Prostate gland (tissue), 2 donors: Measurements from ENCODE around the gene CHRM2. TPM values are rescaled to one million over a fixed set of nuclear protein-coding genes. Genes with fewer than 3 reads are reported as not detected.

ENCODE experiments used
- DNase-seq: peaks from one replicate; pipeline ENCODE4 v3.0.0-alpha.2; 2019; ENCODE audit warnings: low spot score
- H3K27ac ChIP-seq, 2 donors: fragments of 200-600 bp; sonication (generic); 2 replicates each; pipeline ENCODE4 v1.5.1; 2017 to 2019
- H3K27me3 ChIP-seq: fragments of 200-600 bp; sonication (generic); replicated peaks from 2 replicates; pipeline ENCODE4 v1.5.1; 2019; ENCODE audit not compliant: insufficient read depth
- H3K36me3 ChIP-seq, 2 donors: fragments of 200-600 bp; sonication (generic); 1 replicate in 1 of 2; 2 replicates in 1 of 2; pipeline versions ENCODE4 v1.5.1 to v1.8.1; 2017 to 2019
- H3K4me1 ChIP-seq: fragments of 200-600 bp; sonication (generic); replicated peaks from 2 replicates; pipeline ENCODE4 v1.5.1; 2019
- H3K4me3 ChIP-seq, 2 donors: fragments of 200-600 bp; sonication (generic); 2 replicates each; pipeline ENCODE4 v1.5.1; 2017 to 2019
- H3K9me3 ChIP-seq: fragments of 200-600 bp; sonication (generic); 2 replicates; pipeline ENCODE4 v1.5.1; 2017
- CTCF ChIP-seq, 4 experiments: fragments of 200-600 bp in 2 of 4; fragments of 450-650 bp in 2 of 4; sonication (generic) in 2 of 4; IDR thresholded peaks; 1 replicate in 3 of 4; 2 replicates in 1 of 4; pipeline ENCODE4 v1.5.1; 2016 to 2019; ENCODE audit warnings: antibody characterized with exemption in 4 of 4, mild to moderate bottlenecking in 2 of 4, moderate library complexity in 2 of 4
- POLR2A ChIP-seq: fragments of 450-650 bp; IDR thresholded peaks from one replicate; pipeline ENCODE4 v1.6.1; 2016; ENCODE audit warnings: antibody characterized with exemption, mild to moderate bottlenecking
- POLR2AphosphoS5 ChIP-seq: sonication (generic); formaldehyde crosslinking; IDR thresholded peaks from one replicate; pipeline ENCODE4 v1.6.1; 2017; ENCODE audit warnings: antibody characterized with exemption
- WGBS: methylation state at CpG from one replicate; pipeline ENCODE4 v1.1.5; 2018; 5-methylcytosine and 5-hydroxymethylcytosine counted together
- intact Hi-C: fragments of 100-400 bp; cut with DNase I; formaldehyde crosslinking; loops from one replicate; pipeline ENCODE4 v1.14.2; 2022
- total RNA-seq, 2 donors: library from RNA; depleted of rRNA; stranded (reverse); fragments of >200 nt; gene quantifications; one replicate each; pipeline ENCODE4 v1.1.0, GENCODE V29; 2016

Gene CHRM2
- total RNA-seq, 2 donors from 2014 or later: 0.40 TPM; not detected in 1

DNA sequence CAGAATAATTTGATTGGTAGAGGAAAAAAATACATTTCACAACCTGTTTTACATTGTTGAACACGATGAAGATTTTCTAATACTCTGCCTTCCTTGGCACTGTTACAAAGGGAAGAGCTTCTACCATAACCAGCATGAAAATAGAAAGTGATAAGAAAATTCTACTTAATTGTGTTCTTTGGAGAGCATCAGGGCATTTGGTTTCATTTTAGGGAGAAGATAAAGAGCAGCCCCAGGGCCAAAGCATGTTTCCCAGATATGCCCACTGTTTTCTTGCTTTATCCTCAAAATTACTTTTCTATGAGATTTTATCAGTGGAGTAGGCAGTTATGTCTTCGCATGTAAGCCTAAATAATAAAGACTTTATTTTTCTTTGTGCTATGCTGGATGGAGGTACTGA, 9.5 kb downstream of the CHRM2 start:
- TF ChIP-seq POLR2A (no peak), POLR2AphosphoS5 (no peak)
- no peak for DNase-seq
- H3K4me3 ChIP-seq: no peak overlapping the region
- no peak overlapping the region for H3K27ac ChIP-seq
- no peaks in the 10 kb centered on the region for H3K4me1 ChIP-seq
- intact Hi-C loops: no loop called here
- H3K9me3 ChIP-seq: no peaks in the 10 kb centered on the region
- no peaks in the 10 kb centered on the region for H3K27me3 ChIP-seq
- H3K36me3 ChIP-seq: no peaks in the 10 kb centered on the region
- 44% methylated on average over 2 of the region's 2 CpGs for WGBS

- Histone ChIP-seq H3K36me3 (no peaks in the 10 kb centered on the region), H3K4me3 (no peak overlapping the region), H3K27ac (no peak overlapping the region), H3K27me3 (no peaks in the 10 kb centered on the region), H3K4me1 (no peaks in the 10 kb centered on the region), H3K9me3 (no peaks in the 10 kb centered on the region)
- no peak for DNase-seq
- intact Hi-C loops: no loop called here
- WGBS: 67% methylated on average over 1 of the region's 1 CpG
- no peak for TF ChIP-seq POLR2A
- no peak for TF ChIP-seq POLR2AphosphoS5
- no peak for TF ChIP-seq CTCF (IDR thresholded peaks at IDR 0.05)
Measured at GRCh38 chr7:136878878-136879277, 10.4 kb downstream of the CHRM2 start.

GRCh38 chr7:136883046-136883445, 14.6 kb downstream of the CHRM2 start:
- 82% methylated on average over 3 of the region's 3 CpGs for WGBS
- intact Hi-C loops: no loop called here
- TF ChIP-seq POLR2AphosphoS5 (no peak), POLR2A (no peak), CTCF (IDR thresholded peaks at IDR 0.05) (no peak)
- no peak for DNase-seq
- H3K4me1 ChIP-seq: no peaks in the 10 kb centered on the region
- no peak overlapping the region for H3K27ac ChIP-seq
- no peak overlapping the region for H3K4me3 ChIP-seq
- no peaks in the 10 kb centered on the region for H3K36me3 ChIP-seq
- H3K27me3 ChIP-seq: no peaks in the 10 kb centered on the region
- H3K9me3 ChIP-seq: no peaks in the 10 kb centered on the region

DNA sequence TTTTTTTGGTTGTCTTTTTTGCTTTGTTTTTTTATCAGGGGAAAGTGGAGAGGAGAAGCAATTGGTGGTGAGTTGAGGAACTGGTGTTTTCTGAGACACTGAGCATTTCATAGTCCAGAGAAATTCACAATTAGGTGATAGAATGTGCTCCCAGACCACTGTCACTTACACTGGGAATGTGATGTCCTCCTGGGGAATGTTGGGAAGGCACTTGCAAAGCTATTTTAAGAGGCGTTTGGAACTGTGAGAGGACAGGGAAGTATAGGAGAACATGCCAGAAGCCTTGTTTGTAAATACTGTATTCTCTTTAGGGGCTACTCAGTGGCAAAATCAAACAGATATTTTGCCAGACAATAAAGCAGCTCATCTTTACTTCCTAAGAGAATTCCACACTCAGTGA, 16.0 kb downstream of the CHRM2 start:
- Histone ChIP-seq H3K27me3 (no peaks in the 10 kb centered on the region), H3K27ac (no peak overlapping the region)
- DNase-seq: no peak

GRCh38 chr7:136887317-136887716, 18.9 kb downstream of the CHRM2 start:
- no peak for TF ChIP-seq POLR2AphosphoS5
- TF ChIP-seq CTCF (IDR thresholded peaks at IDR 0.05): no peak
- TF ChIP-seq POLR2A: no peak
- Histone ChIP-seq H3K4me3 (no peak overlapping the region), H3K27ac (no peak overlapping the region), H3K4me1 (no peaks in the 10 kb centered on the region), H3K36me3 (no peaks in the 10 kb centered on the region), H3K27me3 (no peaks in the 10 kb centered on the region), H3K9me3 (no peaks in the 10 kb centered on the region)
- DNase-seq: no peak
- intact Hi-C loops: no loop called here
- WGBS: 77% methylated on average over 1 of the region's 1 CpG

More for the DNA sequence above, 16.0 kb downstream of the CHRM2 start:
- TF ChIP-seq POLR2AphosphoS5: no peak
- TF ChIP-seq POLR2A: no peak
- no peak for TF ChIP-seq CTCF (IDR thresholded peaks at IDR 0.05)
- H3K4me1 ChIP-seq: no peaks in the 10 kb centered on the region
- no peaks in the 10 kb centered on the region for H3K9me3 ChIP-seq
- WGBS: 26% methylated on average over 1 of the region's 1 CpG
- H3K4me3 ChIP-seq: no peak overlapping the region
- intact Hi-C loops: no loop called here
- no peaks in the 10 kb centered on the region for H3K36me3 ChIP-seq
